ENCODE measurements around the gene PPP1R3F.
A peak's percentile ranks its signal among the peaks of the same experiment; 100 is the strongest.

The PPP1R3F gene

DNA sequence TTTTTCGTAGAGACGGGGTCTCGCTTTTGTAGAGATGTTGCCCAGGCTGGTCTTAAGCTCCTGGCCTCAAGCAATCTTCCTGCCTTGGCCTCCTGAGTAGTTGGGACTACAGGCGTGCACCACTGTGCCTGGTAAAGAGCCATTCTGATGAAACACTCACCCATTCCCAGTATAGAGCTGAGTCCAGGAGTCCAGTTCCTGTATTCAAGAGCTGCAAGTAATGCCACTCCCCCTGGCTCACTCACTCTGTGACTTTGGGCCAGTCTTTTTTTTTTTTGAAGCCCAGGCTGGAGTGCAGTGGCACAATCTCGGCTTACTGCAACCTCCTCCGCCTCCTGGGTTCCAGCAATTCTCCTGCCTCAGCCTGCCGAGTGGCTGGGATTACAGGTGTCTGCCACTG is 30.9 kb upstream of the PPP1R3F start:
- no peak for DNase-seq
- H3K36me3 Mint-ChIP-seq, result peaks cover 24% of the 10 kb centered on the region
- H3K4me1 Mint-ChIP-seq, result peaks cover 27% of the 10 kb centered on the region
- no peak overlapping the region for H3K27ac Mint-ChIP-seq
- H3K9me3 Mint-ChIP-seq, result no peaks in the 10 kb centered on the region
- H3K27me3 Mint-ChIP-seq, result no peaks in the 10 kb centered on the region
- no peak overlapping the region for H3K4me3 Mint-ChIP-seq
- CTCF ChIA-PET, result no interaction called here

DNA sequence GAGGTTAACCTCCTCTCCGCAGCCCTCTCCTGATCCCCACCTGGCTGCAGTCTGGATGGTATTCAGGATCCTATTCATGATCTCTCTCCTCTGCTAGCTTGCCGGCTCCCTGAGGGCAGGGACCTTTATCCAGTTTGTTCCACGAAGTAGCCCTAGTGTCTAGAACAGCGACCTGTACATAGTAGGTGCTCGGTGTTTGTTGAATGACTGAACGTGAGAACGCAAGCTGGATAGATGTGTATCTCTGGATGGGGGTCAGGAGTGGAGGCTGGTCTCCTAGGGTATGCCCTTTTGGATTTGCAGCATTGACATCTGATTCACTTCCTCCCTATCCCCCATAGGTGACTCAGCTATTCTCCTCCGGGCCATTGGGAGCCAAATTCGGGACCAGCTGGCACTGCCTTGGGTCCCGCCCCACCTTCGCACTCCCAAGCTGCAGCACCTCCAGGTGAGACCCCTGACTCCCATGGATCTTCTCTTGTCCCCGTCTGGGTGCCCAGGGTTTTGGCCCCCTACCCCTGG is 27.0 kb upstream of the PPP1R3F start:
- H3K9me3 Mint-ChIP-seq, result no peaks in the 10 kb centered on the region
- no peak overlapping the region for H3K27ac Mint-ChIP-seq
- CTCF ChIA-PET, result no interaction called here

DNA sequence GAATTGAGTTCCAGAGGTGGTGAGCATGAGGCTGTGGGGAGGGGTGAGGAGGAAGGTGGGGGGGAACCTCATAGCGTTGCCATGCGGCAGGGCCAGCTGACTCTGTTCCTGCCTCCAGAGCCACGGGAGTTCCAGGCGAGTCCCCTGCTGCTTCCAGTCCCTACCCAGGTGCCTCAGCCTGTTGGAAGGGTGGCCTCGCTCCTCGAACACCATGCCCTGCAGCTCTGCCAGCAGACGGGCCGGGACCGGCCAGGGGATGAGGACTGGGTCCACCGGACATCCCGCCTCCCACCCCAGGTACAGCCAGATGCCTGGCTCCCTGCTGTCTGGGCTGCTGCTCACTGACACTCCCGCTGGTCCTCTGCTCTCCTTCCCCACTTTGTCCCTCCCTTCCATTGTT is 26.4 kb upstream of the PPP1R3F start:
- Mint-ChIP-seq H3K4me1 (peaks cover 8% of the 10 kb centered on the region), H3K27ac (no peak overlapping the region), H3K36me3 (peaks cover 30% of the 10 kb centered on the region), H3K27me3 (no peaks in the 10 kb centered on the region), H3K9me3 (no peaks in the 10 kb centered on the region), H3K4me3 (no peak overlapping the region)
- CTCF ChIA-PET, result no interaction called here
- DNase-seq, result no peak

More for the DNA sequence above, 27.0 kb upstream of the PPP1R3F start:
- H3K4me1 Mint-ChIP-seq, result peaks cover 9% of the 10 kb centered on the region
- peaks cover 28% of the 10 kb centered on the region for H3K36me3 Mint-ChIP-seq
- no peaks in the 10 kb centered on the region for H3K27me3 Mint-ChIP-seq
- H3K4me3 Mint-ChIP-seq, result no peak overlapping the region
- DNase-seq, result no peak

DNA sequence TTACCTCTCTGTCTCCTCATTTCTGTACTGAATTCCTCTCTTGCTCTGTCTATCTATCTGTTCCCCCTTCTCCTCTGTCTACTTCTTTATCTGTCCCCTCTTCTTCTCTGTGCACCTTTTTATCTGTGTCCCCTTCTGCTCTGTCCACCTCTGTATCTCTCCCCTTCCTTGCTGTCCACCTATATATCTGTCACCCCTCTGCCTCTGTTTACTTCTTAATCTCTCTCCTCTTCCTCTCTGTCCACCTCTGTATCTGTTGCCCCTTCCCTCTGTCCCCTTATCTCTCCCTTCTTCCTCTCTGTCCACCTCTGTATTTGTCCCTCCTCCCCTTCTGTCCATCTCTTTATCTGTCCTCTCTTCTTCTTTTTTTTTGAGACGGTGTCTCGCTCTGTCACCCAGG is 25.4 kb upstream of the PPP1R3F start:
- Mint-ChIP-seq H3K9me3 (no peaks in the 10 kb centered on the region), H3K27me3 (no peaks in the 10 kb centered on the region), H3K36me3 (peaks cover 30% of the 10 kb centered on the region), H3K27ac (peak overlapping the region; percentile 81), H3K4me1 (peaks cover 6% of the 10 kb centered on the region), H3K4me3 (no peak overlapping the region)
- DNase-seq, result no peak
- CTCF ChIA-PET, result no interaction called here

DNA sequence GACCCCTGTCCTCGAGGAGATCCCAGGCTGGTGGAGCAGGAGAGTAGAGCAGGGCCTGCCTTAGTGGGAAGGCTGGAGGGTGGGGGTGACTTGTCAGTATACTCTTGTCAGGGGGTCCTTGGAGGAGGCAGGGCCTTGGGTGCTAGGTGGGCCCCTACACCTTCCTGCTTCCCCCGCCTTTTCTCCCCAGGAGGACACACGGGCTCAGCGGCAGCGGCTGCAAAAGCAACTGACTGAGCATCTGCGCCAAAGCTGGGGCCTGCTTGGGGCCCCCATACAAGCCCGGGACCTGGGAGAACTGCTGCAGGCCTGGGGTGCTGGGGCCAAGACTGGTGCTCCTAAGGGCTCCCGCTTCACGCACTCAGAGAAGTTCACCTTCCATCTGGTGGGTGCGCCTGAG is 23.1 kb upstream of the PPP1R3F start:
- H3K4me1 Mint-ChIP-seq, result peaks cover 4% of the 10 kb centered on the region
- CTCF ChIA-PET, result no interaction called here
- no peaks in the 10 kb centered on the region for H3K9me3 Mint-ChIP-seq
- H3K27me3 Mint-ChIP-seq, result no peaks in the 10 kb centered on the region
- no peak overlapping the region for H3K4me3 Mint-ChIP-seq
- peaks cover 29% of the 10 kb centered on the region for H3K36me3 Mint-ChIP-seq
- H3K27ac Mint-ChIP-seq, result no peak overlapping the region
- no peak for DNase-seq

DNA sequence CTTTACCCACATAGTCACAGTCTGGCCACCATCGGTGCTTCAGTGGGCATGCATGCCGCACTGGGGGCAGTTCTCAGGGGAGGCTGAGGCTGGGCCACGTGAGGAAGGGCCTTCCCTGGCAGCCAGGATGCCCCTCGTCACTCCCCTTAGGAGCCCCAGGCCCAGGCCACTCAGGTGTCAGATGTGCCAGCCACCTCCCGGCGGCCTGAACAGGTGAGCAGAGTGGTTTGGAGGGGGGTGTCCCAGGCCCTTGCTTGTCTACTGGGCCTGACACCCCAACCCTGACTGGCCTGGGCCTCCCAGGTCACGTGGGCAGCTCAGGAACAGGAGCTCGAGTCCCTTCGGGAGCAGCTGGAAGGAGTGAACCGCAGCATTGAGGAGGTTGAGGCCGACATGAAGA is 22.2 kb upstream of the PPP1R3F start:
- no peaks in the 10 kb centered on the region for H3K27me3 Mint-ChIP-seq
- H3K27ac Mint-ChIP-seq, result no peak overlapping the region
- CTCF ChIA-PET, result no interaction called here
- H3K9me3 Mint-ChIP-seq, result no peaks in the 10 kb centered on the region
- no peak for DNase-seq
- H3K36me3 Mint-ChIP-seq, result peaks cover 29% of the 10 kb centered on the region
- H3K4me3 Mint-ChIP-seq, result no peak overlapping the region
- H3K4me1 Mint-ChIP-seq, result peaks cover 4% of the 10 kb centered on the region

DNA sequence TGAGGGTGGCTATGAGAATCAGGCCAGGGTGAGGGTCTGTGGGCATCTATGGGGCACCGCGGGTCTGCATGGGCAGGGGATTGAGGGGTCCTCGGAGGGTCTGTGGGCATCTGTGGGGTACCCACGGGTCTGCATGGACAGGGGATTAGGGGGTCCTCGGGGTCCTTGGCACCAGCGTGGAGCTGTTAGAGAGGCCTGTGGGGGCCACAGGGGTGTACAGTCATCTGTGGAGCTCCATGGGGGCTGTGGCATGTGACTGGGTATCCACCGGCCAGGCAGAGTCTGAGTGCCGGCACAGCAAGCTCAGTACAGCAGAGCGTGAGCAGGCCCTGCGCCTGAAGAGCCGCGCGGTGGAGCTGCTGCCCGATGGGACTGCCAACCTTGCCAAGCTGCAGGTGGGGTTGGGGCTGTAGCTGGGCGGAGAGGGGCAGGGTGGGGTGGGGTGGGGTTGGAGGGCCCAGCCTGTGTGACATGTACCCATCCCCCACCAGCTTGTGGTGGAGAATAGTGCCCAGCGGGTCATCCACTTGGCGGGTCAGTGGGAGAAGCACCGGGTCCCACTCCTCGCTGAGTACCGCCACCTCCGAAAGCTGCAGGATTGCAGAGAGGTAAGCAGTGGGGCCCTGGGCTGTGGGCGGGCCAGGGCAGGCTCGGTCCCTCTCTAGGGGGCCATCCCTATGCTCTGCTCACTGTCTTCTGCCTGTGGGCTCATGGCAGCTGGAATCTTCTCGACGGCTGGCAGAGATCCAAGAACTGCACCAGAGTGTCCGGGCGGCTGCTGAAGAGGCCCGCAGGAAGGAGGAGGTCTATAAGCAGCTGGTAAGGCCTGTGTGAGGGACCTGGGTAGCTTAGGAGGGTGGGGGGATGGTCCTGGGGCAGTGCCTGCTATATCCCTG is 21.4 kb upstream of the PPP1R3F start:
- CTCF ChIA-PET, result no interaction called here
- DNase-seq, result no peak
- Mint-ChIP-seq H3K36me3 (peaks cover 29% of the 10 kb centered on the region), H3K4me3 (no peak overlapping the region), H3K4me1 (peaks cover 4% of the 10 kb centered on the region), H3K27me3 (no peaks in the 10 kb centered on the region), H3K9me3 (no peaks in the 10 kb centered on the region), H3K27ac (no peak overlapping the region)

DNA sequence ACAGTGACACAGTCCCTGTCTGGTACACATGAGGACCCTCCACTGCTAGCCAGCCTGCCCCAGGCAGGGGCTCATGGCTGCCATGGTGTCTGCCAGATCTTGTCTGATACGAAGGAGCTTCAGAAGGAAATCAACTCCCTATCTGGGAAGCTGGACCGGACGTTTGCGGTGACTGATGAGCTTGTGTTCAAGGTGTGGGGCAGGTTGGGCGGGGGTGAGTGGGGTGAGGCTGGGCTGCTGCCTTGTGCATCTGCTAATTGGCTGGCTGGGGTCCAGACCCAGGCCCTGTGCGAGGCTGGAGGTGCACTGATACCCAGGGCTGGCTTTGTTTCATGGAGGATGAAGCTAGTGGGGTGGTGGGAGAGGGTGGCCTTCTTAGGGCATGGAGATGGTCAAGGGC is 20.5 kb upstream of the PPP1R3F start:
- H3K4me3 Mint-ChIP-seq, result no peak overlapping the region
- CTCF ChIA-PET, result no interaction called here
- peaks cover 23% of the 10 kb centered on the region for H3K36me3 Mint-ChIP-seq
- no peak overlapping the region for H3K27ac Mint-ChIP-seq
- peaks cover 4% of the 10 kb centered on the region for H3K4me1 Mint-ChIP-seq
- no peaks in the 10 kb centered on the region for H3K9me3 Mint-ChIP-seq
- no peak for DNase-seq
- H3K27me3 Mint-ChIP-seq, result no peaks in the 10 kb centered on the region

DNA sequence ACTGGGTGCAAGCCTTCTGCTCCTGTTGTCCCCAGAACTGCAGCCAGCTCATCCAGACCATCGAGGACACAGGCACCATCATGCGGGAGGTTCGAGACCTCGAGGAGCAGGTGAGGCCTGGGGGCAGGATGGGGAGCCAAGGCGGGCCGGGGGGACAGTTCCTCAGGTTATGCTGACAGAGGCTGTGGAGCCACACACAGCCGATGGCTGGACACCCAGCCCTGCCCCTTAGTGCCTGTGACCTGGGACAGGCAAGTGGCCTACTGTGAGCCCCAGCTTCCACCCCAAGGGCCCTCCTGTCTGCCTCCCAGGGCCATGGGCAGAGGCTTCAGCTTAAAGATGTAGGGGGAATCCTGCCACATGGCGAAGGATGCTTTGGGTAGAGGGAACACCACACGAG is 20.0 kb upstream of the PPP1R3F start:
- Mint-ChIP-seq H3K27me3 (no peaks in the 10 kb centered on the region), H3K4me1 (peaks cover 4% of the 10 kb centered on the region), H3K27ac (no peak overlapping the region), H3K36me3 (peaks cover 19% of the 10 kb centered on the region), H3K9me3 (no peaks in the 10 kb centered on the region), H3K4me3 (no peak overlapping the region)
- no peak for DNase-seq
- CTCF ChIA-PET, result no interaction called here

DNA sequence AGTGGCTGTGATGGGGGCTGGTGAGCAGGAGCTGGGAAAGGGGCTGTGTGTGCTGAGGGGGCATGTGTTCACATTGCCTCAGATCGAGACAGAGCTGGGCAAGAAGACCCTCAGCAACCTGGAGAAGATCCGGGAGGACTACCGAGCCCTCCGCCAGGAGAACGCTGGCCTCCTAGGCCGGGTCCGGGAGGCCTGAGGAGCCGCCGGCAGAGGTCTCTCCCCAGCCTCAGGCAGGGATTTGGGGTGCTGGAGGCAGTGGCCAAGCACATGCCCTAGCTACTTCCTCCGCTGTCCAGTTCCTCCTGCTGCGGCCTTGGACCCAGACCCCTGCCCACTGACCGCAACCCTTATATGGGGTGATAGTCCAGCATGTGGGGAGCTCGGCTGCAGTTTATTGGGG is 19.5 kb upstream of the PPP1R3F start:
- no peaks in the 10 kb centered on the region for H3K27me3 Mint-ChIP-seq
- H3K4me1 Mint-ChIP-seq, result peaks cover 4% of the 10 kb centered on the region
- no peak for DNase-seq
- H3K9me3 Mint-ChIP-seq, result no peaks in the 10 kb centered on the region
- no peak overlapping the region for H3K4me3 Mint-ChIP-seq
- H3K27ac Mint-ChIP-seq, result no peak overlapping the region
- H3K36me3 Mint-ChIP-seq, result peaks cover 19% of the 10 kb centered on the region
- CTCF ChIA-PET, result no interaction called here

DNA sequence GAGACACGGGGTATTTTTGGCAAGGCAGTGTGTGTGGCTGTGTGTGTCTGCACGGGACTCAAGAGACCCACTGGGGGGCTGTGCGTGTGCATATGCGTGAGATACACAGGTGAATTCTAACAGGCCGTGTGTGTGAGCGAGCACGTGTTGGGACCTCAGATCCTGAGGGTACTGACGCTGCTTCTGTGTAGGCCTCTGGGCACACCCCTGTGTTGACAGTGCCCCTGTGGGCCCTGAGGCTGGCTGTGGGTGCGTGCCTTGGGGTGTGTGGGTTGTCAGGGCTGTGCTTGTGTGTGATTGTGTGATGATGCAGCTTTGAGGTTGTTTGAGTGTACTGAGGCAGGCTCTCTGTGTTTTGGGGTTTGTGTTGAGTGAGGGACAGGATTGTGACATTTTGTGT is 19.0 kb upstream of the PPP1R3F start:
- Mint-ChIP-seq H3K27ac (no peak overlapping the region), H3K27me3 (no peaks in the 10 kb centered on the region), H3K9me3 (no peaks in the 10 kb centered on the region), H3K36me3 (peaks cover 19% of the 10 kb centered on the region), H3K4me1 (peaks cover 4% of the 10 kb centered on the region), H3K4me3 (no peak overlapping the region)
- CTCF ChIA-PET, result no interaction called here
- no peak for DNase-seq

DNA sequence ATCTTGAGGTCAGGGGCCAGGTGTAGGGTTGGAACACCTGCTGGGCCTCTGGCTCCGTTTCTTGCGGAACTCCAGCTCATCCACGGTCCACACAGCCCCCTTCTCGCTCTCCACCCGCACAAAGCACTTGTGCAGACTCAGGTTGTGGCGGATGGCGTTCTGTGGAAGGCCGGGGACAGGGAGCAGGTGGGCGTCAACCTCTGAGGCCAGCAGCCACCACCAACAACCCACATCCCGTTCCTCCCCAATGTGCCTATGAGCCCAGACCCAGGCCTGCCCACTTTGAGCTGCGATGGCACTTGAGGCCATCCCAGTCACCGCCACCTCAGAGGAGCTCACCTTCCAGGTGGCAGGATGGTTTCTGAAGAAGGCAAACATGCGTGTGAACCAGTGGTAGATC is 18.3 kb upstream of the PPP1R3F start:
- H3K36me3 Mint-ChIP-seq, result peaks cover 17% of the 10 kb centered on the region
- peaks cover 6% of the 10 kb centered on the region for H3K4me1 Mint-ChIP-seq
- CTCF ChIA-PET, result no interaction called here
- DNase-seq, result no peak
- H3K9me3 Mint-ChIP-seq, result no peaks in the 10 kb centered on the region
- no peaks in the 10 kb centered on the region for H3K27me3 Mint-ChIP-seq
- no peak overlapping the region for H3K27ac Mint-ChIP-seq
- H3K4me3 Mint-ChIP-seq, result no peak overlapping the region

DNA sequence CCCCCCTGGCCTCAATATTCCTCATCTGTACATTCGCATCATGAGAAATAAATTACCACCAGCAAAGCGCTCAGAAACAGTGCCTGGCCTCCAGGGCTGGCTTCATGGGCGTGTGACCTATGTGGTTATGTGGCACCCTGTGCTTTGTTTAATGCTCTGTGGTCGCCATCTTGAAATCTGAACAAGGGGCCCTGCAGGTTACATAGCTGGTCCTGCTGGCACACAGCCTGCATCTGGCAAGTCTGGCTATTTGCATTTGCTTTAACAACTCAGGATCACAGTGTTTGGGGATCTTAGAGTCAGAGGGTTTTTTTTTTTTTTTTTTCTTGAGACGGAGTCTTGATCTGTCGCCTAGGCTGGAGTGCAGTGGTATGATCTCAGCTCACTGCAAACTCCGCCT is 15.0 kb upstream of the PPP1R3F start:
- DNase-seq, result no peak
- Mint-ChIP-seq H3K4me1 (peaks cover 27% of the 10 kb centered on the region), H3K9me3 (no peaks in the 10 kb centered on the region), H3K4me3 (no peak overlapping the region), H3K27ac (no peak overlapping the region), H3K27me3 (no peaks in the 10 kb centered on the region), H3K36me3 (peaks cover 9% of the 10 kb centered on the region)
- CTCF ChIA-PET, result no interaction called here

DNA sequence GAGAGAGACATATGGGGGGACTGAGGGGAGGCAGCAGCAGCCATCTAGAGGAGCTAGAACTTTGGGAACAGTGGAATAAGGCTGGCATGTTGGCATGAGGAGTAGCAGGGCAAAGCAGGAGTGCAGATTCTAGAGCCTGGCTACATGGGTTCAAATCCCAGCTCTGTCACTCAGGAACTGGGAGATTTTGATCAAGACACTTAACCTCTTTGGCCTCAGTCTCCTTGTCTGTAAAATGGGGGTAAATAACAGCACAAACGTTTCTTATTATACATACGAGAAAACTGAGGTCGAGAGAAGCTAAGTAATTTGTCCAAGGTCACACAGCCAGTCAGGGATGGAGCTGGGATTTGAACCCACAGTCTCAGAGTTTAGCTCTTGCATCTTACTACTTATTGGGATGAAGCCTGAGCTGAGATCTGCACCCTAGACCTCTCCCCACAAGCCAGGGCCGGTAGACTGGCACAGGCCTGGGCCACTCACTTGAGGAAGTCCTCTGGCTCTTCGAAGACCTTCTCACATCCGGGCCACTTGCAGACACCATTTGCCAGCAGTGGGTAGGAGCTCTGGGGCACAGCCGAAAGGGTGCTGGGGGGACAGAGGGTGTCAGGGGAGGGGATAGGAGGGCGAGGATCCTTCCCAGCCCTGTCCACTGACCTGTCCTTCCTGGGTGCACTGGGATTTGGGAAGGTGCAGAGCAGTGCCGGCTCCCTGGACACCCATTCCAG is 13.2 kb upstream of the PPP1R3F start:
- Mint-ChIP-seq H3K4me1 (peaks cover 24% of the 10 kb centered on the region), H3K27me3 (no peaks in the 10 kb centered on the region), H3K27ac (no peak overlapping the region), H3K4me3 (no peak overlapping the region), H3K36me3 (peaks cover 3% of the 10 kb centered on the region), H3K9me3 (no peaks in the 10 kb centered on the region)
- DNase-seq, result no peak
- CTCF ChIA-PET, result interaction anchor here (1.6 kb wide), 1 partner anchor 64 kb away, joined by 4 read pairs; no protein-coding TSS in a partner anchor

Data from activated naive CD4-positive, alpha-beta T cell treated with anti-CD3 and anti-CD28 coated beads, Interleukin-2, amount 10 ng/mL, durations not matched to agents 7 days and 5 days (primary cell).